GM21737 (cell line): ENCODE results near the gene MYO1A.
A peak's percentile ranks its signal among the peaks of the same experiment; 100 is the strongest.
"Not testable (repeated sequence)": the region's sequence is repeated elsewhere in the genome, so short reads cannot be mapped to it uniquely, and the experiment has no call there.

Experiments used
- ATAC-seq: cut with Tn5 transposase; IDR thresholded peaks from one replicate; pipeline ENCODE4 v1.9.1; 2021; ENCODE audit warnings: mild to moderate bottlenecking, moderate library complexity; ENCODE audit not compliant: unreplicated experiment

Gene MYO1A

GRCh38 chr12:57087691-57088353 lies 37.9 kb upstream of the MYO1A start:
- ATAC-seq = peak; percentile 34

- ATAC-seq = peak; percentile 20
Observed at GRCh38 chr12:57087010-57087690, 37.2 kb upstream of the MYO1A start.

GRCh38 chr12:57086493-57087009 lies 36.6 kb upstream of the MYO1A start:
- no peak for ATAC-seq

- ATAC-seq = no peak
Observed at GRCh38 chr12:57085999-57086492, 36.1 kb upstream of the MYO1A start.

DNA sequence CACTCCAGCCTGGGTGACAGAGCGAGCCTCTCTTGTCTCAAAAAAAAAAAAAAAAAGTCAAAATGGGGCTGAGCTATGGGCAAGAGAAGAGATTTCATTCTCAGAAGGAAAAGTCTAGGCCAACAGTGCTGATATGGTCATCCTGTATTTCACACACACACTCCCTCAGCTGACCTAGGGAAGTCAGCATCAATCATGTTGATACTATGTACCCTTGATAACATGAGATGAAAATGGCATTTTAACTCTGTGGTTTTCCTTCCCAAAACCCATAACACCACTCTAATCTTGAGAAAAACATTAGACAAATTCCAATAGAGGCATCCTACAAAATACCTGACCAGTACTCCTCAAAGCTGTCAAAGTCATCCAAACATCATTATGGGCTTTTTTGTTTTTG lies 30.9 kb upstream of the MYO1A start:
- ATAC-seq = no peak

DNA sequence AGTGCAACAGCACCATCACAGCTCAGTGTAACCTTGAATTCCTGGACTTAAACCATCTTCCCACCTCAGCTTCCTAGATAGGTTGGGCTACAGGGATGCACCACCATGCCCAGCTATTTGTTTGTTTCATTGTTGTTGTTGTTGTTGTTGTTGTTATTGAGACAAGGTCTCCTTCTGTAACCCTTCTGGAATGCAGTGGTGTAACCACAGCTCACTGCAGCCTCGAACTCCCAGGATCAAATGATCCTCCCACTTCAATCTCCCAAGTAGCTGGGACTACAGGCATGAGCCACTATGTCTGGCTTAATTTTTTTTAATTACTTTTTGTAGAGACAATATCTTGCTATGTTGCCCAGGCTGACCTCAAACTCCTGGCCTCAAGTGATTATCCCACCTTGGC lies 29.9 kb upstream of the MYO1A start:
- ATAC-seq = no peak

DNA sequence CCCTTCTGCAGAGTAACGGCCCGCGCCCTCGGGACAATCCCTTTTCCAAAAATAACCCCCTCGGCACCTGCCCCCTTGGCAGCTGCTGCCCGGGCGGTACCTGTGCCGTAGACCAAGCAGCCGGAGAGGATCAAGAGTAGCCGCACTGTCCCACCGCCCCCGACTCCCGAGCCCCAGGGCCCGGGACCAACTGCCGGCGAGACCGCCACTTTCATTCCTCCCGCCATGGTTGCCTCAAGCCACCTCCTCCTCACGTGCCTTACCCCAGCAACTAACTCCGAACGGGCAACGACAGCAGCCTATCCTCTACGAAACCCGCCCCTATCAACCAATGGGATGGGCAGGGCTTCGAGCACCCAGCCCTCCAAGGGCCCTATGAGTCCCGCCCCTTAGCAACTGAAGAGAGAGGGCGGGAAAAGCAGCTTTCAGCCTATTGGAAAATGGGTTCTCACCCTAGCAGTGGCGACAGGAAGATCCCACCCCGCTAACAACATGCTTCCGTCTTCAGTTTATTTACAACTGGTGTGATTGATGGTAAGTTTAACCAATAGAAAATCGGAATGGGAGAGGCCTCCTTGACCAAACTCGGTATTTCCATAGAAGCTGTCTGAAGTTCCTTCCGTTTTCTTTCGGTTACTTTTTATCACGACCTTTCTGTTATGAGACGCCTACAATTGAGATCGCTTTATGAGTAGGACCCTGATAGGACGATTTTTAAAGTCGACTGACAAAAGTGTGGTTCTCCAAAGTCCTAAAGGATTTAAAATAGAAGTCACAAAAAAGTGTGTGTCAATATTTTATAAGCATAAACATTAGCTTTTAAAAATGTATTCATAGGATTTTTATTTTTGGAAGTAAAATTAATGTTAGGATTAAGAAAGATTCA lies 28.8 kb upstream of the MYO1A start, which contains the start of gene NEMP1:
Gene NEMP1, minus strand, starts transcription at position 273 of the 886 bp plus-strand sequence. Its CDS starts 46 bp downstream, at position 227.
- peak; percentile 97 for ATAC-seq

- ATAC-seq = not testable (repeated sequence)
Observed at GRCh38 chr12:57073566-57074450, 23.9 kb upstream of the MYO1A start.

GRCh38 chr12:57072661-57073060 lies 22.7 kb upstream of the MYO1A start:
- no peak for ATAC-seq

DNA sequence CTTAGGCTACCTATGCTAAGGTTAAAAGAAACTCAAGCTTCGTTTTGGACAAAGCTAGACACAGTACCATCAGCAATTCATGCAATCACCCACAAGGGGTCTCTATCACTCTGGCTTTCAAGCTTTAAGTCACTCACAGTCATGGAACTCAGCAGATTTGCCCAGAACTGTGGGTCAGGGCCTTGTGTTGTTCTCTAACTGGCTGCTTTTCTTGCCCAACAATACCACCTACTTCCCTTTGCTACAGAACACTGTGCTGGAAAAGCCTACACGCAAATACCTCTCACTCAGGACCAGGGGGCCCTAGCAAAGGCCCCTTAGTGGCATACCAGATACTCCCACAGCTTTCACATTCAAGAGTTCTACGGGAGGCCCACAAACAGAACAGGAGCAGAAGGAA lies 19.6 kb upstream of the MYO1A start:
- ATAC-seq = peak; percentile 77

- ATAC-seq = no peak
Observed at GRCh38 chr12:57066245-57066644, 16.3 kb upstream of the MYO1A start.

- peak; percentile 77 for ATAC-seq
Observed at GRCh38 chr12:57063991-57064685, 14.2 kb upstream of the MYO1A start.

- no peak for ATAC-seq
Observed at GRCh38 chr12:57058454-57058853, 8.5 kb upstream of the MYO1A start.

- ATAC-seq = no peak
Observed at GRCh38 chr12:57057067-57057751, 7.3 kb upstream of the MYO1A start.

DNA sequence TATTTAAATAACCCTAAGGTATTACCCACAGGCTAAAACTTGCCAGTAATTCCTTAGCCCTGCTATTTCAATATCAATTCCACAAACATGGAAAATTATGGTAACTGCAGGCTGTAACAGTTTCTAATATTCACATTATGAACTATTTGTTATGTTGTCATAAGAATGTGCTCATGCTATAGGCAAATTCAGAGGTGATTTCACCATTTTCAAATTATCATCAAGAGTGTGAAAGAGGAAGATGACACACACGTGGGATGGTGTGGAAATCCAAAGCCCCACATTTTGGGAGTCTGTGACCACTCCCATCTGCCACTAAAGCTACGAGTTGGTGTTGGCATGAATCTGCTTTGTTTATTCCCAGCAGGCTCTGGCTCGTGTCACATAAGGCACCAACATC lies 5.9 kb upstream of the MYO1A start:
- no peak for ATAC-seq

GRCh38 chr12:57053901-57054300 lies 4.0 kb upstream of the MYO1A start:
- ATAC-seq = not testable (repeated sequence)

- ATAC-seq = not testable (repeated sequence)
Observed at GRCh38 chr12:57053146-57053545, 3.2 kb upstream of the MYO1A start.

DNA sequence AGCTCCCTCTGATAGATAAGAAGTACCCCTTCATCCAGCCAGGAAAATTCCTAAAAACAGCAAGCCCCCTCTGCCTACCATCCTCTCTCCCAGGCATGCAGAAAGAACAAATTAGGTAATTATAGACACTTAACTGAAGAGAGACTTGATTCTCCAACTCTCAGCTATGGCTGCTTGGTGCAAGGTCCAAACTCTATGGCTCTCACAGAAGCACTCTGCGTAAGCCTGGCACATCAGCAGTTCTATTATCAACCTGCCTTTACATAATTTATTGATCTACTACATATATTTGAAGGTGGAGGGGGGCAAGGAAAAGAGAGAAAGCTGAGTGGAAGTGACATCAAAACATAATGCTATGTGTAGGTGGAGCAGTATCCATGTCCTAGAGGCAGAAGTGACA lies 1.1 kb upstream of the MYO1A start:
- ATAC-seq = no peak

DNA sequence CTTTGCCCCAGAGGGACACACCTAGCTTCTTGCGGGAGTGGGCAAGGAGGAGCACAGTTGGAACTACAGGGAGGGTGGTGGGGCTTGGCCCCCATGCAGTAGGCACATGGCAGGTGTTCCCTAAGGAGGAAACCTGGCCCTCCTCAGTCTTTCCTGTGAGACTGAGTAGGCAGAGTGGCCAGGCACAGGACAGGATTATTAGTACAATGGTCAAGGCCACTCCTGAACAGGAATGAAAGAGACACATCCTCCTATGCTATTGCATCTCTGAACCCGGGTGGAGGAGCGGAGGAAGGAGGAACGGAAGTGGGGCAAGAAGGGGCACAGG lies 846 bp downstream of the MYO1A start:
- ATAC-seq = no peak
